GM08714 (cell line): ENCODE data around the gene ZNF438.
"Not testable (repeated sequence)": the region's sequence is repeated elsewhere in the genome, so short reads cannot be mapped to it uniquely, and the experiment has no call there.

Experiments
- H3K4me3 ChIP-seq: fragments of 200-500 bp; sonication (Bioruptor generic); 2 replicates; pipeline ENCODE4 v1.5.1; 2014; ENCODE audit warnings: mild to moderate bottlenecking, low read length, inconsistent platforms
- ZNF274 ChIP-seq: IDR thresholded peaks from 2 replicates; pipeline ENCODE4 v1.6.1; 2012; ENCODE audit warnings: mild to moderate bottlenecking, low read depth, low read length

ZNF438 gene

DNA sequence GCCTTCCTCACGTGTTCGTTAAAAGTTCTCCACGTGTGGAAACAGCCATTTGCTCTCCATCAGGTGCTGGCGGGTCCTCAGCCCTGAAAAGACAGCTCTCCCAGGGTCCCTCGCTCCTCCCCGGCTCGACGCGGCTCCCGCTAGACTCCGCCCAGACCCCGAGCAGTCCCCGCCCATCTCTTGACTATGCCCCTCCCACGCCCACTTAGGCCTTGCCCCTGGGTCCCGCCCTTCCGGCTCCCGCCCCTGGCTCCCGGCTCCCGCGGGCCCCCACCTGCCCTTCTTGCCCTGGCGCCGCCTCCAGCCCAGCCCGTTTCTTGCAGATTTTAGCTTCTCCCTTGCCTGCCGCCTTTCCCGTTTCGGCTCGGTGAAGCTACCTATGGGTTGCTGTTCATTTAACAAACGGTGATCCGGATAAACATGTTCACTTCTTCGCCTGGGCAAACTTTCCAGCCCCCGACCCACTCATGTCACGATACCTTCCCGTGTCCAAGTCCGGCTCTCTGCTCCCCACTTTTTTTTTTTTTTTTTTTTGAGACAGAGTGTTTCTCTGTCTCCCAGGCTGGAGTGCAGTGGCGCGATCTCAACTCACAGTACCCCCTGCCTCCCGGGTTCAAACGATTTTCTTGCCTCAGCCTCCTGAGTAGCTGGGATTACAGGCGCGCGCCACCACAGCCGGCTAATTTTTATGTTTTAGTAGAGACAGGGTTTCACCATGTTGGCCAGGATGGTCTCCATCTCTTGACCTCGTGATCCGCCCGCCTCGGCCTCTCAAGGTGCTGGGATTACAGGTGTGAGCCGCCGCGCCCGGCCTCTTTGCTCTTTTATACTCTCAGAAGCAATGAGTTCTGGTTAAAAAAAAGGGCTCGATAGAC lies 830 bp upstream of the ZNF438 start:
- peak overlapping the region; percentile 70; the same call in 1 of the 2 replicates for H3K4me3 ChIP-seq
- TF ChIP-seq ZNF274, result no peak

GRCh38 chr10:31031205-31031557 lies 484 bp downstream of the ZNF438 start:
- H3K4me3 ChIP-seq, result peak overlapping the region; percentile 70
- TF ChIP-seq ZNF274, result no peak

DNA sequence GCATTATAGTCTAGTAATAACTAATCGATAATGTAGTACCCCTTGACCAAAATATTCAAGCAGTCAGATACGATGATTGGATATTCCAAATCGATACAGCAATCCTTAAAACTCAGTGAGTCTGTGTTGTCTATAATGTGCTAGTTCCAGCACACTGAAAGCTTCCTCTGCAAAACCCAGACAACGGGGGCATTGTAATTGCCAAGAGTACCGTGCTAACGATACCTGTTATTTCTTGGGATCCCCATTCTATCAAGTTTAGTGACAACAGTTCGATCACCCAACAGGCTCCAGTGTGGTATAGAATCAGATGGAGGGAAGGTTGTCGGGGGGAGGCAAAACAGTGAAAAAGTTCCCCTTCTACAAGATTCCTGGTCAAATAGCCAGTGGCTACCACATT lies 865 bp downstream of the ZNF438 start:
- TF ChIP-seq ZNF274, result no peak
- H3K4me3 ChIP-seq, result peak overlapping the region; percentile 70

DNA sequence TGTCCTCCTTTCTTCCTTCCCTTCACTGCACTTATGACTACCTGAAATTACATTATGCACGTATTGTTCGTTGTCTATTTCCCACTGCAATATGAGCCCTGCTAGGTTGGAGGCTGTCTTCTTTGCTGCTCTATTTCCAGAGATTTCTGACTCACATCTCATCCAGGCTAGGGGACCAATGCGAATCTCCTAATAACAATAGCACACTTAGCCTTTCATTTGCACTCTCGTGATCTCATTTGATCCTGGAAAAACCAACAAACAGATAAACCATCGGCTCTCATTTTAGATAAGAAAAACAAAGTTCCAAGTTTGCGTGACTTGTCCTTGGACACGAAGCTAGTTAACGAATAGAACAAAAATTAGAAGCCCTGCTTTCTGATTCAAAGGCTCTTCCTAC lies 1.4 kb downstream of the ZNF438 start:
- no peak overlapping the region for H3K4me3 ChIP-seq
- no peak for TF ChIP-seq ZNF274

GRCh38 chr10:31028081-31028480 lies 3.6 kb downstream of the ZNF438 start:
- TF ChIP-seq ZNF274, result no peak
- H3K4me3 ChIP-seq, result no peak overlapping the region

- H3K4me3 ChIP-seq, result not testable (repeated sequence)
Observed at GRCh38 chr10:31026279-31026678, 5.4 kb downstream of the ZNF438 start.

GRCh38 chr10:31025142-31025541 lies 6.5 kb downstream of the ZNF438 start:
- TF ChIP-seq ZNF274, result no peak
- no peak overlapping the region for H3K4me3 ChIP-seq

DNA sequence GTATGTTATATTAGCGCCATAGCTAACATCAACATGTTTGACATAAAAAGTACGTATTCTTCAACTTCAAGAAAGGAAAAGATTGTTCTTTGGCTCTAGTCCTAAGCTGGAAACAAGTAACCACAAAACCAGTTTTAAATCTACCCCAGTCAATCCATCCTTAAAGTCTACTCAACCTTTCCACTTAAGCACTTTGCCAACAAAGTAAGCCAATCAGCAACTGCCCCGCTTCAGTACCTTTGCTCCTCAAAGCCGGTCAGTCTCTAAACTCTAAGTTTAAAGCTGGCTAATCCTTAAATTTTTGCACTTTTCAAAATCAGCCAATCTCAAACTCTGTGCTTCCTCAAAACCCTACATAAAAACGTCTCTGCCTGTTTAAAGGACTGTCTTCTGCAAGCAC lies 8.1 kb downstream of the ZNF438 start:
- no peak overlapping the region for H3K4me3 ChIP-seq
- TF ChIP-seq ZNF274, result no peak

- H3K4me3 ChIP-seq, result no peak overlapping the region
- no peak for TF ChIP-seq ZNF274
Observed at GRCh38 chr10:31020209-31020608, 11.5 kb downstream of the ZNF438 start.

DNA sequence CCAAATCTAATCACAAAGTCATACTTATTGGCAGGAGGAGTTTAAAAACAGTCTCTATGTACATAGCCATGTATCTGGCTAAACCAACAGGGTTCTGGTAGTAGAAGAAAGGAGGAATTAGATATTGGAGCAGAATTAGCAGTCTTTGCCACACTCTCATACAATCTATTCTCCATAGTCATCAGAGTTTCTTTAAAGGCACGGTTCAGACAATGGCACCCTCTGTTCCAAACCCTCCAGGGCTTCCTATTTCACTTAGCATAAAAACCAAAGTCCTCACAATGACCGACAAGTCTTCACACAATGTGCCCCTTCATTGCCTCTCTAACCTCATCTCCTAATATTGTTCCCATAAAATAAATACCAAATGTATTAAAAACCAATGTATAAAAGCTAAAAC lies 12.7 kb downstream of the ZNF438 start:
- TF ChIP-seq ZNF274, result no peak
- no peak overlapping the region for H3K4me3 ChIP-seq

DNA sequence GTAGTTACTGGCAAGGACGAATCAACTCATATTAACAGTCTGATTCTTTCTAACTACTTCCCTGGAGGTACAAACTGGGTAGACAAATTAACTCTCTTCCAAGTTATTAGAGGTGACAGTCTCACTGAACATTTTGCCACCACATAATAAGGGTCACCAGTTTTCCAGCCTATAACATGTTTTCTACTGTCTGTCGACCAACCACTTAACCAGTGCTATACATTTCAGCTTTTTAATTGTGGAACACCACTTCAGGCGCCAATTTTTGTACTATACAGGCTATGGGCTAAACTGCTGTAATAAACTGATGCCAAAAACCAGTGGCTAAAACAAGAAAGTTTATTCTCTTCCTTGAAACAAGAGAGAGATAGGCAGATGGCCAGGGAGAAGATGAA lies 13.3 kb downstream of the ZNF438 start:
- H3K4me3 ChIP-seq, result no peak overlapping the region

GRCh38 chr10:31017534-31018355 lies 13.9 kb downstream of the ZNF438 start:
- no peak for TF ChIP-seq ZNF274
- no peak overlapping the region for H3K4me3 ChIP-seq

More for the DNA sequence above, 13.3 kb downstream of the ZNF438 start:
- TF ChIP-seq ZNF274, result no peak

GRCh38 chr10:31014161-31014875 lies 17.3 kb downstream of the ZNF438 start:
- TF ChIP-seq ZNF274, result no peak

DNA sequence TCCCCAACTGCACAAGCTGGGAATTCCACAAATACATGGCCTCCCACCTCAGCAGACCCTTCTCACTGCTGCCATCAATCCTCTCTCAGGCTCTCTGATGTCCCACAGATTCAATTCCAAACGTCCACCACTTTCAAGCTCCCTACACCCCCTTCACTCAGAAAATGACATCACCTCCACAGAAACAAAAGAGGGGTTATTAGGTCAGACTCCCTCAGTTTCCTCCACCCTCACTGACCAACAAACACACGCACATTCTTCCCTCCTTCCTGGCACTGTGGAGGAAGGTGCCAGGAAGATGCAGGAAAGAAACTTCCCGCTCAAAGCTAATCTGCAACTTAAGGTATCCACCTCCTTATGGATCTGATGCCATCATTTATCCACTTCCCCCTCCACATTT lies 18.3 kb downstream of the ZNF438 start:
- TF ChIP-seq ZNF274, result no peak
- H3K4me3 ChIP-seq, result no peak overlapping the region

More at GRCh38 chr10:31014161-31014875, 17.3 kb downstream of the ZNF438 start:
- no peak overlapping the region for H3K4me3 ChIP-seq
